Esophagus muscularis mucosa (tissue), 4 donors: ENCODE results near the gene RPH3AL. TPM values are rescaled to one million over a fixed set of nuclear protein-coding genes. Genes with fewer than 3 reads are reported as not detected.

Experiments
- DNase-seq: peaks from one replicate; pipeline ENCODE4 v3.0.0-alpha.2; 2017; ENCODE audit errors: extremely low spot score
- H3K27ac ChIP-seq, 4 donors: fragments of 200-600 bp; sonication (generic); replicated peaks in 1 of 4; 1 replicate in 3 of 4; 2 replicates in 1 of 4; pipeline ENCODE4 v1.5.1; 2016 to 2019; ENCODE audit warnings: mild to moderate bottlenecking in 1 of 4
- H3K27me3 ChIP-seq, 4 donors: fragments of 200-600 bp; sonication (generic); one replicate each; pipeline versions ENCODE4 v1.5.1 to v1.6.0; 2016 to 2019
- H3K36me3 ChIP-seq, 4 donors: fragments of 200-600 bp; sonication (generic); one replicate each; pipeline ENCODE4 v1.5.1; 2016 to 2019
- H3K4me1 ChIP-seq, 4 donors: fragments of 200-600 bp; sonication (generic); one replicate each; pipeline ENCODE4 v1.5.1; 2016 to 2019
- H3K4me3 ChIP-seq, 4 donors: fragments of 200-600 bp; sonication (generic); 1 replicate in 2 of 4; 2 replicates in 2 of 4; pipeline ENCODE4 v1.5.1; 2016 to 2019; ENCODE audit warnings: mild to moderate bottlenecking in 4 of 4, moderate library complexity in 1 of 4
- H3K9me3 ChIP-seq, 4 donors: fragments of 200-600 bp; sonication (generic); 1 replicate in 3 of 4; 2 replicates in 1 of 4; pipeline ENCODE4 v1.5.1; 2016 to 2019
- CTCF ChIP-seq, 3 experiments: fragments of 200-600 bp in 2 of 3; fragments of 450-650 bp in 1 of 3; sonication (generic) in 2 of 3; IDR thresholded peaks; one replicate each; pipeline ENCODE4 v1.5.1; 2017 to 2019; ENCODE audit warnings: antibody characterized with exemption in 3 of 3, mild to moderate bottlenecking in 2 of 3, moderate library complexity in 1 of 3
- EP300 ChIP-seq: sonication (generic); formaldehyde crosslinking; IDR thresholded peaks from one replicate; pipeline ENCODE4 v1.6.1; 2017; ENCODE audit warnings: antibody characterized with exemption
- POLR2A ChIP-seq: fragments of 450-650 bp; IDR thresholded peaks from one replicate; pipeline ENCODE4 v1.6.1; 2017; ENCODE audit warnings: antibody characterized with exemption, moderate library complexity, mild to moderate bottlenecking, low read depth
- POLR2AphosphoS5 ChIP-seq, 2 donors: sonication (generic); formaldehyde crosslinking; IDR thresholded peaks; one replicate each; pipeline ENCODE4 v1.6.1; 2017; ENCODE audit warnings: antibody characterized with exemption in 2 of 2
- WGBS: methylation state at CpG from one replicate; pipeline ENCODE4 v1.1.5; 2018; 5-methylcytosine and 5-hydroxymethylcytosine counted together
- intact Hi-C: fragments of 100-400 bp; cut with DNase I; formaldehyde crosslinking; loops from one replicate; pipeline ENCODE4 v1.15.1; 2023
- total RNA-seq, 4 donors: library from RNA; depleted of rRNA; stranded (reverse); fragments of >200 nt; gene quantifications; one replicate each; pipeline versions ENCODE4 v1.1.0 to v1.2.1, GENCODE V29; 2016

Gene RPH3AL
- total RNA-seq, 4 donors from 2014 or later = 8.7 to 21.0 (median 14.8) TPM

GRCh38 chr17:326010-326621 is 26.5 kb downstream of the RPH3AL start:
- WGBS = 88% methylated on average over 21 of the region's 21 CpGs
- Histone ChIP-seq H3K4me1 (peaks cover 0 to 8% (median 0%) of the 10 kb centered on the region in 4 donors), H3K4me3 (no peak overlapping the region), H3K9me3 (no peaks in the 10 kb centered on the region), H3K36me3 (peaks cover 0 to 43% (median 2%) of the 10 kb centered on the region in 4 donors), H3K27me3 (peaks cover 0 to 19% (median 0%) of the 10 kb centered on the region in 4 donors), H3K27ac (no peak overlapping the region)
- intact Hi-C loops = no loop called here
- no peak for DNase-seq
- no peak for TF ChIP-seq POLR2A
- TF ChIP-seq EP300 = no peak
- no peak for TF ChIP-seq POLR2AphosphoS5 (IDR thresholded peaks at IDR 0.05)
- TF ChIP-seq CTCF (IDR thresholded peaks at IDR 0.05) = no peak

GRCh38 chr17:325270-326009 is 27.2 kb downstream of the RPH3AL start:
- Histone ChIP-seq H3K4me1 (peaks cover 0 to 2% (median 0%) of the 10 kb centered on the region in 4 donors), H3K36me3 (peaks cover 0 to 49% (median 2%) of the 10 kb centered on the region in 4 donors), H3K27ac (no peak overlapping the region), H3K27me3 (peaks cover 0 to 23% (median 0%) of the 10 kb centered on the region in 4 donors), H3K4me3 (no peak overlapping the region), H3K9me3 (no peaks in the 10 kb centered on the region)
- TF ChIP-seq EP300 = no peak
- TF ChIP-seq CTCF (IDR thresholded peaks at IDR 0.05) = no peak
- no peak for TF ChIP-seq POLR2A
- TF ChIP-seq POLR2AphosphoS5 (IDR thresholded peaks at IDR 0.05) = no peak
- intact Hi-C loops = no loop called here
- no peak for DNase-seq
- WGBS = 90% methylated on average over 13 of the region's 13 CpGs

GRCh38 chr17:323721-324571 is 28.7 kb downstream of the RPH3AL start:
- Histone ChIP-seq H3K36me3 (peaks cover 0 to 56% (median 4%) of the 10 kb centered on the region in 4 donors), H3K4me3 (no peak overlapping the region), H3K27me3 (peaks cover 0 to 23% (median 0%) of the 10 kb centered on the region in 4 donors), H3K9me3 (no peaks in the 10 kb centered on the region), H3K27ac (no peak overlapping the region), H3K4me1 (no peaks in the 10 kb centered on the region)
- no peak for DNase-seq
- no peak for TF ChIP-seq POLR2A
- TF ChIP-seq POLR2AphosphoS5 (IDR thresholded peaks at IDR 0.05) = no peak
- no peak for TF ChIP-seq EP300
- no peak for TF ChIP-seq CTCF (IDR thresholded peaks at IDR 0.05)
- intact Hi-C loops = no loop called here
- 90% methylated on average over 32 of the region's 39 CpGs for WGBS

- Histone ChIP-seq H3K9me3 (no peaks in the 10 kb centered on the region), H3K4me1 (no peaks in the 10 kb centered on the region), H3K4me3 (no peak overlapping the region), H3K27ac (no peak overlapping the region), H3K27me3 (peaks cover 0 to 23% (median 0%) of the 10 kb centered on the region in 4 donors), H3K36me3 (peaks cover 0 to 63% (median 6%) of the 10 kb centered on the region in 4 donors)
- TF ChIP-seq CTCF (IDR thresholded peaks at IDR 0.05) = no peak
- no peak for TF ChIP-seq POLR2AphosphoS5 (IDR thresholded peaks at IDR 0.05)
- TF ChIP-seq POLR2A = no peak
- TF ChIP-seq EP300 = no peak
- DNase-seq = no peak
- intact Hi-C loops = no loop called here
- 77% methylated on average over 8 of the region's 8 CpGs for WGBS
Observed at GRCh38 chr17:323181-323580, 29.4 kb downstream of the RPH3AL start.
